ENCODE measurements around the gene LRRC8B.

DNA sequence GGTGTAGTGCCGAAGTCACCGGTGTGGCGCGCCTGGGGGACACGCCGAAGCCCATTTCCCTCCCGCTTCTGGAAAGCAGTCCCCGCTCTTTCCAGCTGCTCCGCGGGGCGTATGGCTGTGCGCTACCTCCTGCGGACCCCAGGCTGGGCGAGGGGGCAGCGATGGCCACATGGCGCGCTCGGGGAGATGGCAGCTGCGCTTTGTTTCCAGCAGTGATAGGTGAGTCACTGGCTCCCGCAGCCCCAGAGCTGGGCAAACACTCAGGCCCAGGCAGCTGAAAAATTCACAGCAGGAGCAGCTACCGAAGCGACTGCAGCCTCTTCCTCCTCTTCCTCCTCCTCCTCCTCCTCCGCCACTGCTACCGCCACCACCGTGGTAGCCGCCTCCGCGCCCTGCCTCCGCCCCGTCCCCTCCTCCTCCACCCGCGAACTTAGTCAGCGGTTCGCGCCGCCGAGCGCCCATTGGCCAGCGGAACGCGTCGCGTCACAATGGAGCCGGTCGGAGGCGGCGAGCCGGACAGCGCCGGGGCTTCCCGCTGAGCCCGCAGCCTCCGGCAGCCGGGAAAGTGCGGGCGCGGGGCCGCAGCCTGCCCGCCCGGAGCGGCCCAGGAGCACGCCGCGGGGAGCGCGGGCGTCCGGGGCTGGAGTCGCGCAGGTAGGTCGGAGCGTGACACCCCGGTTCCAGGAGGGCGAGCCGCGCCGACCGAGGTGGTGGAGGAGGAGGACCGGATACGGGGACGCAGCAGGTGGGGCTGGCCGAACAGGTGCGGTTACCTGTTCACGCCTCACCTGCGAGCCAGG, at the start of gene LRRC8B:
- peak in 2 of 4 donors; percentile 46 to 88 for TF ChIP-seq POLR2A (IDR thresholded peaks at IDR 0.05)
- TF ChIP-seq, protein P1, sequence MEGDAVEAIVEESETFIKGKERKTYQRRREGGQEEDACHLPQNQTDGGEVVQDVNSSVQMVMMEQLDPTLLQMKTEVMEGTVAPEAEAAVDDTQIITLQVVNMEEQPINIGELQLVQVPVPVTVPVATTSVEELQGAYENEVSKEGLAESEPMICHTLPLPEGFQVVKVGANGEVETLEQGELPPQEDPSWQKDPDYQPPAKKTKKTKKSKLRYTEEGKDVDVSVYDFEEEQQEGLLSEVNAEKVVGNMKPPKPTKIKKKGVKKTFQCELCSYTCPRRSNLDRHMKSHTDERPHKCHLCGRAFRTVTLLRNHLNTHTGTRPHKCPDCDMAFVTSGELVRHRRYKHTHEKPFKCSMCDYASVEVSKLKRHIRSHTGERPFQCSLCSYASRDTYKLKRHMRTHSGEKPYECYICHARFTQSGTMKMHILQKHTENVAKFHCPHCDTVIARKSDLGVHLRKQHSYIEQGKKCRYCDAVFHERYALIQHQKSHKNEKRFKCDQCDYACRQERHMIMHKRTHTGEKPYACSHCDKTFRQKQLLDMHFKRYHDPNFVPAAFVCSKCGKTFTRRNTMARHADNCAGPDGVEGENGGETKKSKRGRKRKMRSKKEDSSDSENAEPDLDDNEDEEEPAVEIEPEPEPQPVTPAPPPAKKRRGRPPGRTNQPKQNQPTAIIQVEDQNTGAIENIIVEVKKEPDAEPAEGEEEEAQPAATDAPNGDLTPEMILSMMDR (IDR thresholded peaks at IDR 0.05): no peak
